ENCODE results near the gene KICS2. TPM values are rescaled to one million over a fixed set of nuclear protein-coding genes. Genes with fewer than 3 reads are reported as not detected.

The KICS2 gene
- total and polyA plus RNA-seq, 3 donors from 2014 or later, result 7.9 to 27.9 (median 20.5) TPM

- H3K27me3 ChIP-seq, result no peaks in the 10 kb centered on the region
- no peak overlapping the region for H3K4me3 ChIP-seq
- H3K36me3 ChIP-seq (ENCODE audit: low read depth, missing control alignments), result no peaks in the 10 kb centered on the region
- no peaks in the 10 kb centered on the region for H3K4me1 ChIP-seq
- no peak overlapping the region for H3K27ac ChIP-seq
- intact Hi-C loops (cut with DNase I; ENCODE audit: low total_unique reads), result loop anchor here (10.0 kb wide), 1 partner anchor 419 kb away; no protein-coding TSS in a partner anchor
- no peak for DNase-seq
- TF ChIP-seq POLR2A (IDR thresholded peaks at IDR 0.05) (no peak), CTCF (IDR thresholded peaks at IDR 0.05) (no peak)
- 56 to 58% methylated on average over 1 of the region's 1 CpG for WGBS, 2 donors
- H3K9me3 ChIP-seq, result no peaks in the 10 kb centered on the region
Measured at GRCh38 chr12:64253356-64253755, 31.3 kb upstream of the KICS2 start.

GRCh38 chr12:64252681-64253080 is 30.6 kb upstream of the KICS2 start:
- Histone ChIP-seq H3K27ac (no peak overlapping the region), H3K9me3 (no peaks in the 10 kb centered on the region), H3K4me1 (no peaks in the 10 kb centered on the region), H3K27me3 (no peaks in the 10 kb centered on the region), H3K36me3 (ENCODE audit: low read depth, missing control alignments) (no peaks in the 10 kb centered on the region), H3K4me3 (no peak overlapping the region)
- WGBS, 2 donors, result 71 to 76% methylated on average over 3 of the region's 3 CpGs
- DNase-seq, result no peak
- no peak for TF ChIP-seq CTCF (IDR thresholded peaks at IDR 0.05)
- no peak for TF ChIP-seq POLR2A (IDR thresholded peaks at IDR 0.05)
- intact Hi-C loops (cut with DNase I; ENCODE audit: low total_unique reads), result loop anchor here (10.0 kb wide), 1 partner anchor 418 kb away; no protein-coding TSS in a partner anchor

DNA sequence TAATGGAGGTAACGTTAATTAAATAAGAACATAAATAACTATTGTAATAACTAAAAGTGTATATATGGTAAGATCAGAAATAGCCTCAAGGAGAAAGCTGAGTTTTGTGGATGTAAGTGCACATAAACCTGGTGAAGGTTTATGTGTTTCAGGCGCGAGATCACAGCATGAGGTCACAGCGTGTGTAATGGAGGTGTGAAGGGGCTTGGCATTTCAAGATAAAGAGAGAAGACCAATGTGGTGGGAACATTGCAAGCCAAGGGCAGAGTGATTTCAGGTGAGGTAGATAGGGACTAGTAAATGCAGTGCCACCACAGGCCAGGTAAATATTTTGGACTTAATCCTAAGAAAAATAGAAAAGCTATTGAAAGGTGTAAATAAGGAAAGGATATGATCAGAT is 21.7 kb upstream of the KICS2 start:
- no peaks in the 10 kb centered on the region for H3K9me3 ChIP-seq
- no peak overlapping the region for H3K27ac ChIP-seq
- H3K4me3 ChIP-seq, result no peak overlapping the region
- H3K36me3 ChIP-seq (ENCODE audit: low read depth, missing control alignments), result no peaks in the 10 kb centered on the region
- peaks cover 6% of the 10 kb centered on the region for H3K4me1 ChIP-seq
- DNase-seq, result no peak
- intact Hi-C loops (cut with DNase I; ENCODE audit: low total_unique reads), result no loop called here
- WGBS, 2 donors, result 87 to 89% methylated on average over 4 of the region's 4 CpGs
- no peak for TF ChIP-seq CTCF (IDR thresholded peaks at IDR 0.05)
- TF ChIP-seq POLR2A (IDR thresholded peaks at IDR 0.05), result no peak
- H3K27me3 ChIP-seq, result no peaks in the 10 kb centered on the region

DNA sequence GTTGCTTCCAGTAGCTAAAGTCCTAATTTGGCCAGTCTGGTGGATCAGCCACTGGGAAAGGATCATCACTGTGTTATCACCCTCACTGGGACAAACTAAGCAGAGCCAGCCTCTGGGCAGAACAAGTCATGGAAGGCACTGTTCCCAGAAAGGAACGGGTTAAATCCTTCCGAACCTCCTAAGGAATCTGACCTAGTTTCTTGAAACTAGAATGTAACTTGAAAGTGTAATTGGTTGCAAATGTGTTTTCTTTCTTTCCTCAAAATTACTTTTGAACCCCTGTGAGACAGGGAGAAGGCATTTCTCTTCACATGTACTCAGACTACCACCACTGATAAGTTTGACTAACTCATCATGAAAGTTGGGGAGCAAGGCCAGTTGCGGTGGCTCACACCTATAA is 18.7 kb upstream of the KICS2 start:
- Histone ChIP-seq H3K9me3 (no peaks in the 10 kb centered on the region), H3K4me3 (no peak overlapping the region), H3K27ac (peak overlapping the region in 1 of 2 donors; percentile 41), H3K27me3 (no peaks in the 10 kb centered on the region), H3K36me3 (ENCODE audit: low read depth, missing control alignments) (no peaks in the 10 kb centered on the region), H3K4me1 (peaks cover 6% of the 10 kb centered on the region)
- 38 to 39% methylated on average over 3 of the region's 3 CpGs for WGBS, 2 donors
- TF ChIP-seq POLR2A (IDR thresholded peaks at IDR 0.05) (no peak), CTCF (IDR thresholded peaks at IDR 0.05) (no peak)
- intact Hi-C loops (cut with DNase I; ENCODE audit: low total_unique reads), result no loop called here
- DNase-seq, result no peak

DNA sequence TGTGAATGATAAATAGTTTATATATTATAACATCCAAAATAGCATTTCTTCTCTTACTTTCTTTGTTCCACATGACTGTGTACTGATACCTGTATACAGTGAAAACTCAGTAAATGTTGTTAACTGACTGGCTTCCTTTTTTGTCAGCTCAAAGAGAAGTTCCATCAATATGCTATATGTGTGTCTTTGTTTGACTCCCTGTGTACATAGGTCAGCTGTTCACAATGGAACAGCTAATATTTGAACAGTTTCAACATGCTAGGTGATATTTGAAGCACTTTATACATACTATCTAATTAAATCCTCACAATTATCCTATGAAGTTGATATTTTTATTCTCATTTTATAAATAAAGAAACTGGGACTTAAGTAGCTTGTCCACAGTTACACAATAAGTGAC is 15.3 kb upstream of the KICS2 start:
- Histone ChIP-seq H3K27ac (no peak overlapping the region), H3K27me3 (no peaks in the 10 kb centered on the region), H3K4me3 (no peak overlapping the region), H3K9me3 (no peaks in the 10 kb centered on the region), H3K36me3 (ENCODE audit: low read depth, missing control alignments) (no peaks in the 10 kb centered on the region), H3K4me1 (peaks cover 6% of the 10 kb centered on the region)
- no peak for DNase-seq
- intact Hi-C loops (cut with DNase I; ENCODE audit: low total_unique reads), result no loop called here
- no peak for TF ChIP-seq CTCF (IDR thresholded peaks at IDR 0.05)
- no peak for TF ChIP-seq POLR2A (IDR thresholded peaks at IDR 0.05)
